HepG2 (cell line): ENCODE measurements around the gene PCGF3. TPM values are rescaled to one million over a fixed set of nuclear protein-coding genes. Genes with fewer than 3 reads are reported as not detected.

ENCODE experiments used
- ATAC-seq: fragments of 200-7000 bp; cut with Tn5 transposase; 3 replicates; pipeline ENCODE4 v1.9.1; 2020; ENCODE audit warnings: mild to moderate bottlenecking, moderate library complexity
- BruUV-seq: library from RNA; stranded (reverse); fragments of 400-500 nt; replicated peaks from 2 replicates; lab custom pipeline; 2021; lab: Mats Ljungman, UMichigan
- CTCF ChIA-PET: fragments of 300-600 bp; formaldehyde crosslinking; extraction: SDS; loops from one replicate; lab custom pipeline; 2021; ENCODE audit warnings: low total read pairs, inconsistent platforms, low intra/inter-chr PET ratio; lab: Yijun Ruan, JAX
- POLR2A ChIA-PET: fragments of 350-600 bp; sonication (Branson Sonifier 250); formaldehyde crosslinking; loops from one replicate; lab custom pipeline; 2020; ENCODE audit warnings: antibody characterized with exemption, inconsistent platforms; lab: Yijun Ruan, JAX
- DNase-seq: peaks from one replicate; pipeline ENCODE4 v3.0.0-alpha.2; 2015; ENCODE audit warnings: low spot score
- FAIRE-seq: peaks from 3 replicates; lab custom pipeline; 2011; peaks lifted over from hg19 to GRCh38; lab: Jason Lieb, UNC
- H2AFZ ChIP-seq: one replicate; pipeline ENCODE4 v1.6.1; 2011; ENCODE audit warnings: low read length, inconsistent platforms
- H3K27ac ChIP-seq: fragments of 300-600 bp; 3 replicates; pipeline ENCODE4 v1.8.0; 2011; ENCODE audit warnings: mixed run types, mild to moderate bottlenecking, mixed read lengths, low read length, inconsistent platforms; ENCODE audit not compliant: insufficient read depth; ENCODE audit errors: extremely low read length
- H3K27me3 ChIP-seq, 2 experiments: fragments of 200-600 bp in 1 of 2; 2 replicates in 1 of 2; 3 replicates in 1 of 2; pipeline versions ENCODE4 v1.6.0 to v1.8.0; 2011; ENCODE audit warnings: low read length in 2 of 2, mild to moderate bottlenecking in 2 of 2, moderate library complexity in 2 of 2, inconsistent platforms in 1 of 2; ENCODE audit not compliant: insufficient read depth in 2 of 2, control insufficient read depth in 1 of 2
- H3K36me3 ChIP-seq, 2 experiments: fragments of 200-600 bp in 1 of 2; replicated peaks in 1 of 2; 2 replicates in 1 of 2; 3 replicates in 1 of 2; pipeline versions ENCODE4 v1.5.1 to v1.8.0; 2011; ENCODE audit warnings: low read length in 2 of 2, inconsistent platforms in 1 of 2; ENCODE audit not compliant: insufficient read depth in 2 of 2, control insufficient read depth in 1 of 2
- H3K4me1 ChIP-seq: 2 replicates; pipeline ENCODE4 v1.5.1; 2012; ENCODE audit warnings: low read length, inconsistent platforms; ENCODE audit not compliant: insufficient read depth
- H3K4me2 ChIP-seq: 2 replicates; pipeline ENCODE4 v1.6.0; 2011; ENCODE audit warnings: low read depth, low read length, inconsistent platforms
- H3K4me3 ChIP-seq, 3 experiments: fragments of 200-600 bp in 1 of 3; sonication (generic), shearing (Covaris generic) in 1 of 3; replicated peaks in 1 of 3; 2 replicates each; pipeline ENCODE4 v1.5.1; 2011 to 2016; ENCODE audit warnings: low read length in 3 of 3, inconsistent platforms in 2 of 3, low read depth in 2 of 3, mild to moderate bottlenecking in 2 of 3, control low read depth in 1 of 3, mixed read lengths in 1 of 3; ENCODE audit not compliant: insufficient read depth in 1 of 3
- H3K79me2 ChIP-seq: one replicate; pipeline ENCODE4 v1.6.1; 2011; ENCODE audit warnings: low read length, inconsistent platforms; ENCODE audit not compliant: insufficient read depth
- H3K9ac ChIP-seq: 2 replicates; pipeline ENCODE4 v1.6.0; 2011; ENCODE audit warnings: mild to moderate bottlenecking, low read depth, low read length, inconsistent platforms; ENCODE audit not compliant: insufficient read depth
- H3K9me3 ChIP-seq: 2 replicates; pipeline ENCODE4 v1.5.1; 2012; ENCODE audit warnings: mild to moderate bottlenecking, low read length
- H4K20me1 ChIP-seq: 2 replicates; pipeline ENCODE4 v1.6.0; 2011; ENCODE audit warnings: inconsistent platforms, mild to moderate bottlenecking, low read length, moderate library complexity; ENCODE audit not compliant: insufficient read depth
- GLI4 ChIP-seq: sonication (generic); formaldehyde crosslinking; IDR thresholded peaks from 2 replicates; pipeline ENCODE4 v1.5.1; 2020; ENCODE audit warnings: missing genetic modification reagents, mild to moderate bottlenecking, moderate library complexity, borderline replicate concordance
- NFYC ChIP-seq: IDR thresholded peaks from 2 replicates; pipeline ENCODE4 v1.6.1; 2016; ENCODE audit warnings: missing genetic modification reagents, missing compliant biosample characterization
- SMARCC2 ChIP-seq: fragments of 450-650 bp; IDR thresholded peaks from 2 replicates; pipeline ENCODE4 v1.6.1; 2017; ENCODE audit warnings: antibody characterized with exemption, mild to moderate bottlenecking
- TEAD2 ChIP-seq: sonication (generic); formaldehyde crosslinking; IDR thresholded peaks from 2 replicates; pipeline ENCODE4 v1.9.0; 2021; ENCODE audit warnings: missing genetic modification reagents
- ZNF326 ChIP-seq: sonication (generic); formaldehyde crosslinking; IDR thresholded peaks from 2 replicates; pipeline ENCODE4 v1.4.0; 2020; ENCODE audit warnings: missing genetic modification reagents, borderline replicate concordance
- WGBS: methylation state at CpG from one replicate; pipeline ENCODE4 v1.1.6; 2017; ENCODE audit warnings: low lambda C conversion rate; 5-methylcytosine and 5-hydroxymethylcytosine counted together
- in situ Hi-C: cut with HindIII; loops from 2 replicates; pipeline ENCODE4 v1.10.0; 2017; ENCODE audit warnings: low pct_unique_long_range_greater_than_20kb; ENCODE audit not compliant: extremely low pct_ligation_motif_present
- intact Hi-C: fragments of 100-400 bp; cut with micrococcal nuclease; formaldehyde crosslinking; loops from one replicate; pipeline ENCODE4 v1.10.0; 2022; ENCODE audit not compliant: unreplicated experiment
- polyA plus RNA-seq, 8 experiments: library from polyadenylated mRNA; depleted of rRNA in 3 of 8; stranded (reverse) in 7 of 8; unstranded in 1 of 8; fragments of >200 nt; fragmentation: Illumina TruSeq in 4 of 8; extraction: Trizol in 4 of 8; gene quantifications; 2 replicates each; pipeline versions ENCODE4 v1.2.1 to v1.2.3, GENCODE V29; 2011 to 2016; ENCODE audit warnings: low read depth in 4 of 8, missing spikeins in 1 of 8, mixed read lengths in 1 of 8; ENCODE audit not compliant: insufficient read depth in 1 of 8
- total RNA-seq, 5 experiments: library from RNA; depleted of rRNA; stranded (reverse); fragments of >200 nt; fragmentation: Illumina TruSeq; extraction: Trizol; gene quantifications; 2 replicates each; pipeline ENCODE4 v1.2.3, GENCODE V29; 2016; ENCODE audit warnings: low read depth in 1 of 5
- TF ChIP-seq, protein P1 (sequence below): sonication (generic); formaldehyde crosslinking; IDR thresholded peaks from 2 replicates; pipeline ENCODE4 v1.4.0; 2020; ENCODE audit warnings: missing genetic modification reagents
- TF ChIP-seq, protein P2 (sequence below): sonication (generic); formaldehyde crosslinking; conservative IDR thresholded peaks from 2 replicates; pipeline ENCODE4 v1.8.1; 2023; ENCODE audit warnings: missing genetic modification reagents
- TF ChIP-seq, protein P3 (sequence below): IDR thresholded peaks from 2 replicates; pipeline ENCODE4 v1.6.1; 2012; ENCODE audit warnings: low read length, improper control_type of control experiment

Gene PCGF3
- total and polyA plus RNA-seq, 2 of the 13 experiments (the other 11 are each of a cell fraction or from before 2014, with no cell fraction given): 28.6 to 66.2 TPM

DNA sequence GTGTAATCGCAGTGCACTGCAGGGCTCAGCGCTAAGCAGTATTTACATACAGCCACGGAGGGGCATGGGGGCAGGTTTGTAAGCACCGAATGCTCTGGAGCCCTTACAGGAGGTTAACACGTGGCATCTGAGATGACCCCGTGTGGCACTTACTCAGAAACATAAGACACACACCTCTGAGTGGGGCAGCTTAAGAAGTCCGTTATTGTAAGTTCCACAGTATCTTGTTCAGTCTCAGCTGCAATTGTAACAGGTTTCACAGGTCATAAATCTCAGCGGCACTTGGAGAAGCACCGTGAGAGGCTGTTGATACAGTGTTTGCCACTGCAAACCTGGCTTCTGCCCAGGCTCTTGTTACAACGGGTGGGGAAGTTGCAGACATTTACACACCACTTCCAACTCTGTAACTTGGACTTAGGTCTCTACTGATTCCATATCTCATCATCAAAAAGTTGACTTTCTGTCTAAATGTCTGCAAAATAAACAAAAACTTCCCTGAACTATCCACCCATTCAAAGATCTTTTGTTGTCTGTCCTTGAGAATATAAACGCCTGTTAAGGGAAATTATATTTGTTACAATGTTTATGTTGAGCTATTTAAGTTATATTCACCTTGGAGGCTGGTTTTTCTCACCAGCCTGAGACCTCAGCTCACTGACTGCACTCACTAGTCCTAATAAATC lies 110.0 kb downstream of the PCGF3 start (continued):
- TF ChIP-seq, protein P1, sequence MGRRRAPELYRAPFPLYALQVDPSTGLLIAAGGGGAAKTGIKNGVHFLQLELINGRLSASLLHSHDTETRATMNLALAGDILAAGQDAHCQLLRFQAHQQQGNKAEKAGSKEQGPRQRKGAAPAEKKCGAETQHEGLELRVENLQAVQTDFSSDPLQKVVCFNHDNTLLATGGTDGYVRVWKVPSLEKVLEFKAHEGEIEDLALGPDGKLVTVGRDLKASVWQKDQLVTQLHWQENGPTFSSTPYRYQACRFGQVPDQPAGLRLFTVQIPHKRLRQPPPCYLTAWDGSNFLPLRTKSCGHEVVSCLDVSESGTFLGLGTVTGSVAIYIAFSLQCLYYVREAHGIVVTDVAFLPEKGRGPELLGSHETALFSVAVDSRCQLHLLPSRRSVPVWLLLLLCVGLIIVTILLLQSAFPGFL (CRISPR knock-in tag): no peak
- no peak for TF ChIP-seq TEAD2 (CRISPR knock-in tag)

DNA sequence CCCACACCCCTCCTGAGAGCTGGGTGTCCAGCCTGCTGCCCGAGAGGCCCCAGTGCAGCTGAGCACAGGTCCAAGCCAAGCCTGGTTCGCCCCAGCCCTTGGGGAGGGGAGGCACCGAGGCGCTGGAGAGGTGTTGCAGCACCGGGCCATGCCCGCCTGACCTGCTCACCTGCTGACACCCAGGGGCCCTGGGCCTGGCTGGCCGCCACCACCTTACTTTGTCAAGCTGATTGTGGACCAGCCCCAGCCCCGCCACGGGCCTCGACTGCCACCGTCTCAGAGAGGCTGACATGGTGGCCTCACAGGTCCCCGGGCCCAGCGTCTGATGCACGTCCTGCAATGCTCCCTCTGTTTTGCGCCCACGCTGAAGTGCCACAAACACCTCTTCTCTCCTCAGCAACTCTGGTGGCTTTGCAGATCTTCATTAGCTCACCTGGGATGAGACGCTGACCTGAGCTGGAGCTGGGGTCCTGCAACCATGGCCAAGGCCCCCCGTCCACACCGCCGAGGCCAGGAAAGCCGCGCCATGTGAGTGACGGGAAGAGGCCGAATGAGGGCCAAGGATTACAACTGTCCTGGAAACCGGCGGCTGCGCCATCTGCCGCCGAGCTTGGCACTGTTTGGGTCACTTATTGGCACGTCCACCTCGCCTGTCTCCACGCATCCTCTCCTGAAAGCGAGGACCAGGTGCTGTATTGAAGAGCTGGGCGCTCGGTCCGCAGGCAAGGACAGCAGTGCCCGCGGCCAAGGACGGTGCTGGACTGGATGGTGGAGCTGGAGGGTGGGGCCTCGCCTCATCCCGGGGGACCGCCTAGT lies 112.7 kb downstream of the PCGF3 start:
- no peaks in the 10 kb centered on the region; the same call in 1 of the 2 replicates for H4K20me1 ChIP-seq
- ATAC-seq: no peak
- no peak overlapping the region for H3K27ac ChIP-seq
- no peak for FAIRE-seq
- ChIA-PET CTCF (no interaction called here), POLR2A (no interaction called here)
- no peaks in the 10 kb centered on the region for H3K79me2 ChIP-seq
- H3K4me3 ChIP-seq: no peak overlapping the region
- BruUV-seq: no TSS peak
- H3K36me3 ChIP-seq: no peaks in the 10 kb centered on the region
- in situ Hi-C loops (loop anchor here (10.0 kb wide), 1 partner anchor 166 kb away; the partner anchor contains the start of gene IDUA), intact Hi-C loops (no loop called here)
- no peak overlapping the region for H3K4me2 ChIP-seq
- no peak for DNase-seq
- peaks cover 33% of the 10 kb centered on the region for H3K4me1 ChIP-seq
- no peak overlapping the region for H3K9ac ChIP-seq
- WGBS: 84% methylated on average over 31 of the region's 42 CpGs
- no peaks in the 10 kb centered on the region for H3K9me3 ChIP-seq
- no peak overlapping the region for H2AFZ ChIP-seq
- peaks cover 2 to 70% of the 10 kb centered on the region in 2 experiments; a peak in 4 of 5 replicates for H3K27me3 ChIP-seq
- no peak for TF ChIP-seq GLI4 (CRISPR knock-in tag)
- no peak for TF ChIP-seq SMARCC2
- TF ChIP-seq ZNF326 (CRISPR knock-in tag): no peak
- TF ChIP-seq, protein P2, sequence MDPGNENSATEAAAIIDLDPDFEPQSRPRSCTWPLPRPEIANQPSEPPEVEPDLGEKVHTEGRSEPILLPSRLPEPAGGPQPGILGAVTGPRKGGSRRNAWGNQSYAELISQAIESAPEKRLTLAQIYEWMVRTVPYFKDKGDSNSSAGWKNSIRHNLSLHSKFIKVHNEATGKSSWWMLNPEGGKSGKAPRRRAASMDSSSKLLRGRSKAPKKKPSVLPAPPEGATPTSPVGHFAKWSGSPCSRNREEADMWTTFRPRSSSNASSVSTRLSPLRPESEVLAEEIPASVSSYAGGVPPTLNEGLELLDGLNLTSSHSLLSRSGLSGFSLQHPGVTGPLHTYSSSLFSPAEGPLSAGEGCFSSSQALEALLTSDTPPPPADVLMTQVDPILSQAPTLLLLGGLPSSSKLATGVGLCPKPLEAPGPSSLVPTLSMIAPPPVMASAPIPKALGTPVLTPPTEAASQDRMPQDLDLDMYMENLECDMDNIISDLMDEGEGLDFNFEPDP: no peak
- TF ChIP-seq, protein P3, sequence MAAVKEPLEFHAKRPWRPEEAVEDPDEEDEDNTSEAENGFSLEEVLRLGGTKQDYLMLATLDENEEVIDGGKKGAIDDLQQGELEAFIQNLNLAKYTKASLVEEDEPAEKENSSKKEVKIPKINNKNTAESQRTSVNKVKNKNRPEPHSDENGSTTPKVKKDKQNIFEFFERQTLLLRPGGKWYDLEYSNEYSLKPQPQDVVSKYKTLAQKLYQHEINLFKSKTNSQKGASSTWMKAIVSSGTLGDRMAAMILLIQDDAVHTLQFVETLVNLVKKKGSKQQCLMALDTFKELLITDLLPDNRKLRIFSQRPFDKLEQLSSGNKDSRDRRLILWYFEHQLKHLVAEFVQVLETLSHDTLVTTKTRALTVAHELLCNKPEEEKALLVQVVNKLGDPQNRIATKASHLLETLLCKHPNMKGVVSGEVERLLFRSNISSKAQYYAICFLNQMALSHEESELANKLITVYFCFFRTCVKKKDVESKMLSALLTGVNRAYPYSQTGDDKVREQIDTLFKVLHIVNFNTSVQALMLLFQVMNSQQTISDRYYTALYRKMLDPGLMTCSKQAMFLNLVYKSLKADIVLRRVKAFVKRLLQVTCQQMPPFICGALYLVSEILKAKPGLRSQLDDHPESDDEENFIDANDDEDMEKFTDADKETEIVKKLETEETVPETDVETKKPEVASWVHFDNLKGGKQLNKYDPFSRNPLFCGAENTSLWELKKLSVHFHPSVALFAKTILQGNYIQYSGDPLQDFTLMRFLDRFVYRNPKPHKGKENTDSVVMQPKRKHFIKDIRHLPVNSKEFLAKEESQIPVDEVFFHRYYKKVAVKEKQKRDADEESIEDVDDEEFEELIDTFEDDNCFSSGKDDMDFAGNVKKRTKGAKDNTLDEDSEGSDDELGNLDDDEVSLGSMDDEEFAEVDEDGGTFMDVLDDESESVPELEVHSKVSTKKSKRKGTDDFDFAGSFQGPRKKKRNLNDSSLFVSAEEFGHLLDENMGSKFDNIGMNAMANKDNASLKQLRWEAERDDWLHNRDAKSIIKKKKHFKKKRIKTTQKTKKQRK: no peak
- no peak for TF ChIP-seq NFYC (CRISPR knock-in tag)
